GM21526 (cell line): ENCODE results near the gene GMDS.

Source experiments
- ATAC-seq: cut with Tn5 transposase; IDR thresholded peaks from one replicate; pipeline ENCODE4 v1.9.1; 2021; ENCODE audit warnings: moderate library complexity; ENCODE audit not compliant: unreplicated experiment, low FRiP score

The GMDS gene

GRCh38 chr6:2141644-2142290 is 103.6 kb downstream of the GMDS start:
- ATAC-seq = no peak

- no peak for ATAC-seq
Measured at GRCh38 chr6:2140438-2141128, 104.8 kb downstream of the GMDS start.

GRCh38 chr6:2135401-2135800 is 110.0 kb downstream of the GMDS start:
- ATAC-seq = no peak

GRCh38 chr6:2134554-2134953 is 110.9 kb downstream of the GMDS start:
- ATAC-seq = no peak

- ATAC-seq = no peak
Measured at GRCh38 chr6:2133716-2134310, 111.6 kb downstream of the GMDS start.

- no peak for ATAC-seq
Measured at GRCh38 chr6:2132916-2133315, 112.5 kb downstream of the GMDS start.

- no peak for ATAC-seq
Measured at GRCh38 chr6:2132416-2132815, 113.0 kb downstream of the GMDS start.

GRCh38 chr6:2129182-2129621 is 116.2 kb downstream of the GMDS start:
- ATAC-seq = no peak

- no peak for ATAC-seq
Measured at GRCh38 chr6:2127484-2127911, 117.9 kb downstream of the GMDS start.

GRCh38 chr6:2126351-2126750 is 119.1 kb downstream of the GMDS start:
- no peak for ATAC-seq

- no peak for ATAC-seq
Measured at GRCh38 chr6:2125158-2125557, 120.2 kb downstream of the GMDS start.

- no peak for ATAC-seq
Measured at GRCh38 chr6:2124260-2124709, 121.1 kb downstream of the GMDS start.

GRCh38 chr6:2120912-2121311 is 124.5 kb downstream of the GMDS start:
- no peak for ATAC-seq

GRCh38 chr6:2119275-2119674 is 126.1 kb downstream of the GMDS start:
- ATAC-seq = no peak

GRCh38 chr6:2118136-2118535 is 127.3 kb downstream of the GMDS start:
- ATAC-seq = no peak

- no peak for ATAC-seq
Measured at GRCh38 chr6:2117447-2117846, 128.0 kb downstream of the GMDS start.

- ATAC-seq = no peak
Measured at GRCh38 chr6:2116496-2116895, 128.9 kb downstream of the GMDS start.

- ATAC-seq = no peak
Measured at GRCh38 chr6:2114100-2114499, 131.3 kb downstream of the GMDS start.

- no peak for ATAC-seq
Measured at GRCh38 chr6:2111162-2111677, 134.2 kb downstream of the GMDS start.

GRCh38 chr6:2110504-2110903 is 134.9 kb downstream of the GMDS start:
- no peak for ATAC-seq

GRCh38 chr6:2109796-2110195 is 135.6 kb downstream of the GMDS start:
- no peak for ATAC-seq
